ENCODE results near the gene MYO3A. TPM values are rescaled to one million over a fixed set of nuclear protein-coding genes. Genes with fewer than 3 reads are reported as not detected.

MYO3A gene
- total RNA-seq, 2 donors from 2014 or later: not detected

DNA sequence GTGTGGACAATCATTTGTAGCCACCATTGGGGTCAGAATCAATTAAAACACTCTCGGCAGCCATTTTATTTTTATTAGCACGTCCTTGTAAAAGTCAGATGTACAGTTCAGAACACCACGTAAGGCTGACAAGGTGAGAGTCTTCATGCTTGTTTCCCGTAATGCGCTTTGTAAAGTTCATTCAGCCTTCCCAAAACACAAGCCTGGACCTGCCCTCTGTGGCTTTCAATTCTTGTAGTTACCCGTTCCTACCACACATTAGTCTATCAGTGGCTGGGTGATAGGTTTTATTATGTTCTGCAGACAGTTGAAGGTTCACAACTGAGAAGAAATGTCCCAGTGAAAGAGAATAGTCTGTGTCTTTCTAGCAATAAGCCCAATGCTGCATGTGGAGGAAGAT, 317.9 kb downstream of the MYO3A start:
- Histone ChIP-seq H3K4me1 (no peaks in the 10 kb centered on the region), H3K9me3 (no peaks in the 10 kb centered on the region), H3K36me3 (no peaks in the 10 kb centered on the region), H3K4me3 (no peak overlapping the region), H3K27ac (no peak overlapping the region), H3K27me3 (no peaks in the 10 kb centered on the region)
- TF ChIP-seq, protein P1, sequence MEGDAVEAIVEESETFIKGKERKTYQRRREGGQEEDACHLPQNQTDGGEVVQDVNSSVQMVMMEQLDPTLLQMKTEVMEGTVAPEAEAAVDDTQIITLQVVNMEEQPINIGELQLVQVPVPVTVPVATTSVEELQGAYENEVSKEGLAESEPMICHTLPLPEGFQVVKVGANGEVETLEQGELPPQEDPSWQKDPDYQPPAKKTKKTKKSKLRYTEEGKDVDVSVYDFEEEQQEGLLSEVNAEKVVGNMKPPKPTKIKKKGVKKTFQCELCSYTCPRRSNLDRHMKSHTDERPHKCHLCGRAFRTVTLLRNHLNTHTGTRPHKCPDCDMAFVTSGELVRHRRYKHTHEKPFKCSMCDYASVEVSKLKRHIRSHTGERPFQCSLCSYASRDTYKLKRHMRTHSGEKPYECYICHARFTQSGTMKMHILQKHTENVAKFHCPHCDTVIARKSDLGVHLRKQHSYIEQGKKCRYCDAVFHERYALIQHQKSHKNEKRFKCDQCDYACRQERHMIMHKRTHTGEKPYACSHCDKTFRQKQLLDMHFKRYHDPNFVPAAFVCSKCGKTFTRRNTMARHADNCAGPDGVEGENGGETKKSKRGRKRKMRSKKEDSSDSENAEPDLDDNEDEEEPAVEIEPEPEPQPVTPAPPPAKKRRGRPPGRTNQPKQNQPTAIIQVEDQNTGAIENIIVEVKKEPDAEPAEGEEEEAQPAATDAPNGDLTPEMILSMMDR (IDR thresholded peaks at IDR 0.05): no peak
- DNase-seq (ENCODE audit: low spot score): no peak

- Histone ChIP-seq H3K36me3 (no peaks in the 10 kb centered on the region), H3K9me3 (no peaks in the 10 kb centered on the region), H3K4me3 (no peak overlapping the region), H3K27me3 (no peaks in the 10 kb centered on the region), H3K4me1 (no peaks in the 10 kb centered on the region), H3K27ac (no peak overlapping the region)
- no peak for DNase-seq (ENCODE audit: low spot score)
- TF ChIP-seq, protein P1 (IDR thresholded peaks at IDR 0.05): no peak
Measured at GRCh38 chr10:26254616-26255015, 320.6 kb downstream of the MYO3A start.

GRCh38 chr10:26259341-26259740, 325.3 kb downstream of the MYO3A start:
- no peaks in the 10 kb centered on the region for H3K27me3 ChIP-seq
- no peak for DNase-seq (ENCODE audit: low spot score)
- TF ChIP-seq, protein P1 (IDR thresholded peaks at IDR 0.05): no peak

More at GRCh38 chr10:26259341-26259740, 325.3 kb downstream of the MYO3A start:
- H3K36me3 ChIP-seq: no peaks in the 10 kb centered on the region
- no peaks in the 10 kb centered on the region for H3K9me3 ChIP-seq
- H3K27ac ChIP-seq: no peak overlapping the region
- H3K4me3 ChIP-seq: no peak overlapping the region
- H3K4me1 ChIP-seq: no peaks in the 10 kb centered on the region
